ENCODE measurements around the gene HPN. TPM values are rescaled to one million over a fixed set of nuclear protein-coding genes. Genes with fewer than 3 reads are reported as not detected.
A peak's percentile ranks its signal among the peaks of the same experiment; 100 is the strongest.

HPN gene
- total and polyA plus RNA-seq, 2 of the 13 experiments (the other 11 are each of a cell fraction or from before 2014, with no cell fraction given) = 46.7 to 261 TPM

GRCh38 chr19:35099897-35100275 lies 58.4 kb downstream of the HPN start:
- BruUV-seq (replicated peaks) = no TSS peak
- WGBS (ENCODE audit: low lambda C conversion rate) = 73% methylated on average over 8 of the region's 13 CpGs
- in situ Hi-C loops (cut with HindIII; ENCODE audit: extremely low pct_ligation_motif_present, low pct_unique_long_range_greater_than_20kb) = no loop called here
- no peaks in the 10 kb centered on the region for H4K20me1 ChIP-seq (ENCODE audit: insufficient read depth, low read length)
- peaks cover 0 to 4% of the 10 kb centered on the region in 2 experiments; a peak in 1 of 5 replicates for H3K27me3 ChIP-seq (ENCODE audit: control insufficient read depth in 1 of 2, insufficient read depth in 2 of 2, low read length in 2 of 2)
- H2AFZ ChIP-seq (ENCODE audit: low read length) = no peak overlapping the region
- ATAC-seq (no peak), FAIRE-seq (no peak), DNase-seq (ENCODE audit: low spot score) (no peak)
- no peak overlapping the region for H3K9ac ChIP-seq (ENCODE audit: insufficient read depth, low read depth, low read length)
- peaks cover 45% of the 10 kb centered on the region for H3K4me1 ChIP-seq (ENCODE audit: insufficient read depth, low read length)
- H3K36me3 ChIP-seq (replicated peaks in 1 of 2; ENCODE audit: control insufficient read depth in 1 of 2, insufficient read depth in 2 of 2, low read length in 2 of 2) = no peaks in the 10 kb centered on the region
- no peak for TF ChIP-seq TBP (CRISPR knock-in tag; IDR thresholded peaks at IDR 0.05)
- peak; percentile 67; the same call in 1 of the 2 replicates for TF ChIP-seq HNRNPL (IDR thresholded peaks at IDR 0.05; ENCODE audit: low read depth, low read length)
- TF ChIP-seq YY1 (IDR thresholded peaks at IDR 0.05; ENCODE audit: insufficient read depth, insufficient replicate concordance, low read depth, low read length) = no peak
- ChIA-PET POLR2A (no interaction called here), CTCF (ENCODE audit: low intra/inter-chr PET ratio, low total read pairs) (no interaction called here)
- intact Hi-C loops (cut with micrococcal nuclease; ENCODE audit: unreplicated experiment) = loop anchor here (2.0 kb wide), 1 partner anchor 57 kb away; no protein-coding TSS in a partner anchor
- H3K79me2 ChIP-seq (ENCODE audit: insufficient read depth, low read length) = no peaks in the 10 kb centered on the region
- no peaks in the 10 kb centered on the region for H3K9me3 ChIP-seq (ENCODE audit: low read length)
- no peak overlapping the region for H3K4me2 ChIP-seq (ENCODE audit: low read depth, low read length)
- H3K27ac ChIP-seq (ENCODE audit: extremely low read length, insufficient read depth, low read length) = no peak overlapping the region
- H3K4me3 ChIP-seq (replicated peaks in 1 of 3; ENCODE audit: insufficient read depth in 1 of 3, low read depth in 2 of 3, low read length in 3 of 3) = peak overlapping the region in 1 of 3 experiments; percentile 3; a peak in 1 of 6 replicates

GRCh38 chr19:35100588-35101533 lies 59.3 kb downstream of the HPN start:
- DNase-seq (ENCODE audit: low spot score) = no peak
- ATAC-seq = peak; percentile 58
- Histone ChIP-seq H3K4me2 (ENCODE audit: low read depth, low read length) (peak overlapping the region; percentile 45; the same call in 1 of the 2 replicates), H3K27me3 (ENCODE audit: control insufficient read depth in 1 of 2, insufficient read depth in 2 of 2, low read length in 2 of 2) (peaks cover 0 to 4% of the 10 kb centered on the region in 2 experiments; a peak in 1 of 5 replicates), H2AFZ (ENCODE audit: low read length) (no peak overlapping the region), H4K20me1 (ENCODE audit: insufficient read depth, low read length) (no peaks in the 10 kb centered on the region), H3K36me3 (replicated peaks in 1 of 2; ENCODE audit: control insufficient read depth in 1 of 2, insufficient read depth in 2 of 2, low read length in 2 of 2) (no peaks in the 10 kb centered on the region), H3K4me1 (ENCODE audit: insufficient read depth, low read length) (peaks cover 41% of the 10 kb centered on the region), H3K27ac (ENCODE audit: extremely low read length, insufficient read depth, low read length) (no peak overlapping the region), H3K9ac (ENCODE audit: insufficient read depth, low read depth, low read length) (no peak overlapping the region), H3K79me2 (ENCODE audit: insufficient read depth, low read length) (no peaks in the 10 kb centered on the region), H3K4me3 (replicated peaks in 1 of 3; ENCODE audit: insufficient read depth in 1 of 3, low read depth in 2 of 3, low read length in 3 of 3) (peak overlapping the region in 1 of 3 experiments; percentile 17; a peak in 1 of 6 replicates), H3K9me3 (ENCODE audit: low read length) (no peaks in the 10 kb centered on the region)
- intact Hi-C loops (cut with micrococcal nuclease; ENCODE audit: unreplicated experiment) (loop anchor here (2.0 kb wide), 1 partner anchor 58 kb away; no protein-coding TSS in a partner anchor), in situ Hi-C loops (cut with HindIII; ENCODE audit: extremely low pct_ligation_motif_present, low pct_unique_long_range_greater_than_20kb) (no loop called here)
- ChIA-PET POLR2A (no interaction called here), CTCF (ENCODE audit: low intra/inter-chr PET ratio, low total read pairs) (no interaction called here)
- no TSS peak for BruUV-seq (replicated peaks)
- 21% methylated on average over 9 of the region's 16 CpGs for whole genome bisulfite sequencing (ENCODE audit: low lambda C conversion rate)
- no peak for FAIRE-seq
- TF ChIP-seq RARA (CRISPR knock-in tag; IDR thresholded peaks at IDR 0.05) (peak; percentile 57), NRL (CRISPR knock-in tag; IDR thresholded peaks at IDR 0.05; ENCODE audit: borderline replicate concordance) (0 out of 2 replicates have a peak, but pooled peaks have one; percentile 39), HNF1B (CRISPR knock-in tag; IDR thresholded peaks at IDR 0.05) (peak; percentile 54; the same call in 1 of the 2 replicates), ZNF777 (CRISPR knock-in tag; IDR thresholded peaks at IDR 0.05) (no peak), GZF1 (CRISPR knock-in tag; IDR thresholded peaks at IDR 0.05) (peak; percentile 99), HNF4G (IDR thresholded peaks at IDR 0.05; ENCODE audit: borderline replicate concordance, low read depth, low read length) (no peak), HNF4G (CRISPR knock-in tag; IDR thresholded peaks at IDR 0.05; ENCODE audit: borderline replicate concordance, low read depth) (peak; percentile 23; the same call in 1 of the 2 replicates), ZFP37 (CRISPR knock-in tag; IDR thresholded peaks at IDR 0.05; ENCODE audit: borderline replicate concordance) (0 out of 2 replicates have a peak, but pooled peaks have one; percentile 58), ZMAT3 (CRISPR knock-in tag; conservative IDR thresholded peaks at IDR 0.05) (no peak), ZNF280B (CRISPR knock-in tag; IDR thresholded peaks at IDR 0.05; ENCODE audit: borderline replicate concordance) (peak; percentile 53; the same call in 1 of the 2 replicates), ZNF326 (CRISPR knock-in tag; IDR thresholded peaks at IDR 0.05; ENCODE audit: borderline replicate concordance) (no peak)
